ENCODE measurements around the gene C1QBP. TPM values are rescaled to one million over a fixed set of nuclear protein-coding genes. Genes with fewer than 3 reads are reported as not detected.
A peak's percentile ranks its signal among the peaks of the same experiment; 100 is the strongest.

The C1QBP gene
- total and polyA plus RNA-seq, 4 donors, result 94.9 to 123 (median 112) TPM

- H3K4me3 ChIP-seq (ENCODE audit: low read depth in 1 of 3, low read length in 3 of 3), result no peak overlapping the region
- H3K4me1 ChIP-seq (ENCODE audit: control insufficient read depth in 4 of 4, insufficient read depth in 4 of 4, low read length in 3 of 4), result peaks cover 15 to 44% (median 26%) of the 10 kb centered on the region in 4 donors
- no peak for DNase-seq (ENCODE audit: low spot score)
- peak overlapping the region; percentile 61 to 88 for H3K27ac ChIP-seq (ENCODE audit: low read depth in 1 of 2, low read length in 2 of 2)
- no peaks in the 10 kb centered on the region for H3K27me3 ChIP-seq (ENCODE audit: control insufficient read depth in 4 of 4, insufficient read depth in 4 of 4, low read length in 3 of 4)
- H3K36me3 ChIP-seq (ENCODE audit: control insufficient read depth in 4 of 4, insufficient read depth in 3 of 4, low read depth in 1 of 4, low read length in 3 of 4), result peaks cover 2 to 29% (median 19%) of the 10 kb centered on the region in 4 donors
- TF ChIP-seq ZBTB33 (IDR thresholded peaks at IDR 0.05) (no peak), HNF4A (conservative IDR thresholded peaks at IDR 0.05) (peak in 1 of 2 donors; percentile 15), FOXA2 (IDR thresholded peaks at IDR 0.05) (no peak), JUND (IDR thresholded peaks at IDR 0.05) (peak in 1 of 2 donors; percentile 88), CTCF (IDR thresholded peaks at IDR 0.05; ENCODE audit: low read depth, low read length, missing input control) (no peak)
- WGBS, result 41% methylated on average over 4 of the region's 4 CpGs
- H3K9me3 ChIP-seq (ENCODE audit: control insufficient read depth in 4 of 4, low read length in 3 of 4), result no peaks in the 10 kb centered on the region
- H3K9ac ChIP-seq (ENCODE audit: low read depth in 1 of 2, low read length in 2 of 2), result no peak overlapping the region
These were observed 25.3 kb downstream of the C1QBP start for GRCh38 chr17:5413682-5414081.

GRCh38 chr17:5410594-5411272 is 28.2 kb downstream of the C1QBP start:
- no peak overlapping the region for H3K4me3 ChIP-seq (ENCODE audit: low read depth in 1 of 3, low read length in 3 of 3)
- no peaks in the 10 kb centered on the region for H3K9me3 ChIP-seq (ENCODE audit: control insufficient read depth in 4 of 4, low read length in 3 of 4)
- H3K9ac ChIP-seq (ENCODE audit: low read depth in 1 of 2, low read length in 2 of 2), result no peak overlapping the region
- WGBS, result 94% methylated on average over 7 of the region's 7 CpGs
- H3K4me1 ChIP-seq (ENCODE audit: control insufficient read depth in 4 of 4, insufficient read depth in 4 of 4, low read length in 3 of 4), result peaks cover 15 to 43% (median 35%) of the 10 kb centered on the region in 4 donors
- TF ChIP-seq RXRA (IDR thresholded peaks at IDR 0.05), result no peak
- no peak overlapping the region for H3K27ac ChIP-seq (ENCODE audit: low read depth in 1 of 2, low read length in 2 of 2)
- peaks cover 5 to 51% (median 40%) of the 10 kb centered on the region in 4 donors for H3K36me3 ChIP-seq (ENCODE audit: control insufficient read depth in 4 of 4, insufficient read depth in 3 of 4, low read depth in 1 of 4, low read length in 3 of 4)
- DNase-seq (ENCODE audit: low spot score), result no peak
- no peaks in the 10 kb centered on the region for H3K27me3 ChIP-seq (ENCODE audit: control insufficient read depth in 4 of 4, insufficient read depth in 4 of 4, low read length in 3 of 4)

GRCh38 chr17:5408186-5408585 is 30.8 kb downstream of the C1QBP start:
- Histone ChIP-seq H3K4me3 (ENCODE audit: low read depth in 1 of 3, low read length in 3 of 3) (no peak overlapping the region), H3K27ac (ENCODE audit: low read depth in 1 of 2, low read length in 2 of 2) (no peak overlapping the region), H3K9ac (ENCODE audit: low read depth in 1 of 2, low read length in 2 of 2) (no peak overlapping the region), H3K27me3 (ENCODE audit: control insufficient read depth in 4 of 4, insufficient read depth in 4 of 4, low read length in 3 of 4) (no peaks in the 10 kb centered on the region), H3K4me1 (ENCODE audit: control insufficient read depth in 4 of 4, insufficient read depth in 4 of 4, low read length in 3 of 4) (peaks cover 11 to 40% (median 38%) of the 10 kb centered on the region in 4 donors), H3K36me3 (ENCODE audit: control insufficient read depth in 4 of 4, insufficient read depth in 3 of 4, low read depth in 1 of 4, low read length in 3 of 4) (peaks cover 5 to 56% (median 41%) of the 10 kb centered on the region in 4 donors), H3K9me3 (ENCODE audit: control insufficient read depth in 4 of 4, low read length in 3 of 4) (no peaks in the 10 kb centered on the region)
- TF ChIP-seq MAX (IDR thresholded peaks at IDR 0.05) (no peak), RXRA (IDR thresholded peaks at IDR 0.05) (no peak), EGR1 (IDR thresholded peaks at IDR 0.05; ENCODE audit: low read depth in 2 of 2) (no peak), FOXA1 (IDR thresholded peaks at IDR 0.05) (no peak), JUND (IDR thresholded peaks at IDR 0.05) (no peak), ATF3 (IDR thresholded peaks at IDR 0.05) (no peak), NR2F2 (IDR thresholded peaks at IDR 0.05) (no peak), ZBTB33 (IDR thresholded peaks at IDR 0.05) (no peak), REST (IDR thresholded peaks at IDR 0.05) (no peak), FOXA2 (IDR thresholded peaks at IDR 0.05) (no peak), GABPA (IDR thresholded peaks at IDR 0.05 in 1 of 2, conservative IDR thresholded peaks at IDR 0.05 in 1 of 2) (no peak)
- 94% methylated on average over 5 of the region's 5 CpGs for WGBS
- no peak for DNase-seq (ENCODE audit: low spot score)
